PFSK-1 (cell line): ENCODE measurements around the gene TVP23A. TPM values are rescaled to one million over a fixed set of nuclear protein-coding genes. Genes with fewer than 3 reads are reported as not detected.

Experiments used
- FOXP2 ChIP-seq: optimal IDR thresholded peaks from 2 replicates; pipeline ENCODE3; 2011; ENCODE audit warnings: borderline replicate concordance, control low read depth, inconsistent platforms; ENCODE audit not compliant: insufficient read depth; ENCODE audit errors: extremely low read length, extremely low read depth
- POLR2AphosphoS5 ChIP-seq: IDR thresholded peaks from 2 replicates; pipeline ENCODE4 v1.6.1; 2012; ENCODE audit warnings: low read depth, mild to moderate bottlenecking, control low read depth, low read length, moderate library complexity
- SIN3A ChIP-seq: IDR thresholded peaks from 2 replicates; pipeline ENCODE4 v1.6.1; 2012; ENCODE audit warnings: mild to moderate bottlenecking, low read length, moderate library complexity, borderline replicate concordance; ENCODE audit not compliant: insufficient read depth
- TAF1 ChIP-seq: IDR thresholded peaks from 2 replicates; pipeline ENCODE4 v1.6.1; 2012; ENCODE audit warnings: low read length, control low read depth, borderline replicate concordance; ENCODE audit not compliant: insufficient read depth
- polyA plus RNA-seq: library from polyadenylated mRNA; unstranded; fragments of >200 nt; gene quantifications from one replicate; pipeline ENCODE4 v1.2.1, GENCODE V29; 2012; ENCODE audit warnings: low read depth, missing spikeins; ENCODE audit not compliant: insufficient read length
- TF ChIP-seq, protein P1 (sequence below), 2 experiments: IDR thresholded peaks; 2 replicates each; pipeline versions ENCODE4 v1.6.1 to v1.8.0; 2011 to 2012; ENCODE audit warnings: low read depth in 2 of 2, low read length in 2 of 2, control low read depth in 1 of 2, inconsistent platforms in 1 of 2, mild to moderate bottlenecking in 1 of 2, moderate library complexity in 1 of 2; ENCODE audit not compliant: insufficient read depth in 1 of 2

Gene TVP23A
- polyA plus RNA-seq, result 0.13 TPM

DNA sequence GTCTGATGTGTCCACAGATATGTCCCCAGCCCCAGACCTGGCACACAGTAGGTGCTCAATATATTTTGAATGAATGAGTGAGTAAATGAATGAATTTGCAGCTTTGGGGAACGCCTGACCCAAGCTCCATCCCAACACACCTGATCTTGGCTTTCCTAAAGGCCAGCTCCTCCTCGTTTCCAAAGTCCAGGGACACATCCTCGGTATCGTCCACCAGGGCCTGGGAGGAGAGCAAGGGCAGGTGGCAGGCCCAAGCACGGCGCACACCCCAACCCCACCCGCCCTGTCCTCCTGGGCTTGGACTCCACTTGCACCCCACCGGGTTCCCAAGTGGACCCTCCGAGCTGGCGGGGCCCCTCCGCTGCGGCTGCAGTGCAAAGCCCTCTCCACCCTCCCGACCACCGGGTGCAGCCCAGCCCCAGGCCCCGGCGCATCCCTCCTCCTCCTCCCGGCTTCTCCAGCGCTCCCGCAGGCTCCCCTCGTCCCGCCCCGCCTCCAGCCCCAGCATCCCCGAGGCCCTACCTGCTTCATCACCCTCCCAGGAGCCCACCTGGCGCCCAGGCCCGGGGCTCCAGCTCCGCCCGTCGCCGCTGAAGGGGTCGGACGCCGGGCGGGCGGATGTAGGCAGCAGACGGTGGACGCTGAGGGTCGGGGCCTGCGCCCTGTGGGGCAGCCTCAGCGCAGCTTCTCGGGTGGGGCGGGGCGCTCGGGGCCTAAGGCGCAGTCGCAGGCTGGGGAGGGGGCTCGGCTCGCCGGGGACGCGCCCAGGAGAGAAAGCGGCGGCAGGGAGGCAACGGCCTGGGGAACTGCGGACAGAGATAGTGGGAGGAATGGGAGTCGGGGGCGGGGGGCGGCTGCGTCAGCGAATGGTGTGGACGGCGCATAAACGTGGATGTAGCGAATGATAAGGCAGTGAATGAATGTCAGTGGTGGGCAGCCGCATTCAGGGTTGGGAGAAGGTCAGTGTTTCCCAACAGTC lies at the start of gene TVP23A:
TVP23A (minus strand) TSS at position 832 of the 979 bp plus-strand sequence; CDS start at position 531, 301 bp downstream.
- TF ChIP-seq POLR2AphosphoS5 (no peak), FOXP2 (no peak), SIN3A (no peak), TAF1 (no peak)
- TF ChIP-seq, protein P1, sequence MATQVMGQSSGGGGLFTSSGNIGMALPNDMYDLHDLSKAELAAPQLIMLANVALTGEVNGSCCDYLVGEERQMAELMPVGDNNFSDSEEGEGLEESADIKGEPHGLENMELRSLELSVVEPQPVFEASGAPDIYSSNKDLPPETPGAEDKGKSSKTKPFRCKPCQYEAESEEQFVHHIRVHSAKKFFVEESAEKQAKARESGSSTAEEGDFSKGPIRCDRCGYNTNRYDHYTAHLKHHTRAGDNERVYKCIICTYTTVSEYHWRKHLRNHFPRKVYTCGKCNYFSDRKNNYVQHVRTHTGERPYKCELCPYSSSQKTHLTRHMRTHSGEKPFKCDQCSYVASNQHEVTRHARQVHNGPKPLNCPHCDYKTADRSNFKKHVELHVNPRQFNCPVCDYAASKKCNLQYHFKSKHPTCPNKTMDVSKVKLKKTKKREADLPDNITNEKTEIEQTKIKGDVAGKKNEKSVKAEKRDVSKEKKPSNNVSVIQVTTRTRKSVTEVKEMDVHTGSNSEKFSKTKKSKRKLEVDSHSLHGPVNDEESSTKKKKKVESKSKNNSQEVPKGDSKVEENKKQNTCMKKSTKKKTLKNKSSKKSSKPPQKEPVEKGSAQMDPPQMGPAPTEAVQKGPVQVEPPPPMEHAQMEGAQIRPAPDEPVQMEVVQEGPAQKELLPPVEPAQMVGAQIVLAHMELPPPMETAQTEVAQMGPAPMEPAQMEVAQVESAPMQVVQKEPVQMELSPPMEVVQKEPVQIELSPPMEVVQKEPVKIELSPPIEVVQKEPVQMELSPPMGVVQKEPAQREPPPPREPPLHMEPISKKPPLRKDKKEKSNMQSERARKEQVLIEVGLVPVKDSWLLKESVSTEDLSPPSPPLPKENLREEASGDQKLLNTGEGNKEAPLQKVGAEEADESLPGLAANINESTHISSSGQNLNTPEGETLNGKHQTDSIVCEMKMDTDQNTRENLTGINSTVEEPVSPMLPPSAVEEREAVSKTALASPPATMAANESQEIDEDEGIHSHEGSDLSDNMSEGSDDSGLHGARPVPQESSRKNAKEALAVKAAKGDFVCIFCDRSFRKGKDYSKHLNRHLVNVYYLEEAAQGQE (IDR thresholded peaks at IDR 0.05; ENCODE audit: insufficient read depth in 1 of 2, low read depth in 2 of 2, low read length in 2 of 2), result no peak

DNA sequence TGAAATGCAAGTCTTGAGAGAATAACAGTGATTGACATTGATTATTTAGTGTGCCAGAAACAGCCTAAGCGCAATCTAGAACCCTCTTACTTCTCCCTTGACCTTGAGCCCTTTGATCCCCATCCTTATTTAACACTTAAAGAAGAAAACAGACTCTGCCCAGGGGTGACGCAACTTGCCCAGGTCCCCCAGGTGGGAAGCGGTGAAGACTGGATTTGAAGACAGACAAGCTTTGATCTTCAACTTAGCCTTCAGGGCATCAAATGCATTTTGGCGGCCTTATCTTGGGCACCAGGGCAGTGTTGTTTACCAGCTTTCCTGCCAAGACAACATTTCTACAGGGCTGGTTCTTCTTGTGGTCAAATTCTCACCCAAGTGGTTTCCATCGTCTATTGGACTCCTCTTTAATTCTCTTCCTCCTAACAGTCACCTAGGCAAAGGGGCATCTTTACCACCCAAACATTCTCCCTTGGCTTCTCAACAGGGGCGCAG lies 49.6 kb upstream of the TVP23A start:
- TF ChIP-seq POLR2AphosphoS5 (no peak), FOXP2 (no peak)
- TF ChIP-seq, protein P1 (IDR thresholded peaks at IDR 0.05; ENCODE audit: insufficient read depth in 1 of 2, low read depth in 2 of 2, low read length in 2 of 2), result no peak

GRCh38 chr16:10867199-10867598 lies 48.6 kb upstream of the TVP23A start:
- TF ChIP-seq FOXP2 (no peak), POLR2AphosphoS5 (no peak), SIN3A (no peak), TAF1 (no peak)
- TF ChIP-seq, protein P1 (IDR thresholded peaks at IDR 0.05; ENCODE audit: insufficient read depth in 1 of 2, low read depth in 2 of 2, low read length in 2 of 2), result no peak

DNA sequence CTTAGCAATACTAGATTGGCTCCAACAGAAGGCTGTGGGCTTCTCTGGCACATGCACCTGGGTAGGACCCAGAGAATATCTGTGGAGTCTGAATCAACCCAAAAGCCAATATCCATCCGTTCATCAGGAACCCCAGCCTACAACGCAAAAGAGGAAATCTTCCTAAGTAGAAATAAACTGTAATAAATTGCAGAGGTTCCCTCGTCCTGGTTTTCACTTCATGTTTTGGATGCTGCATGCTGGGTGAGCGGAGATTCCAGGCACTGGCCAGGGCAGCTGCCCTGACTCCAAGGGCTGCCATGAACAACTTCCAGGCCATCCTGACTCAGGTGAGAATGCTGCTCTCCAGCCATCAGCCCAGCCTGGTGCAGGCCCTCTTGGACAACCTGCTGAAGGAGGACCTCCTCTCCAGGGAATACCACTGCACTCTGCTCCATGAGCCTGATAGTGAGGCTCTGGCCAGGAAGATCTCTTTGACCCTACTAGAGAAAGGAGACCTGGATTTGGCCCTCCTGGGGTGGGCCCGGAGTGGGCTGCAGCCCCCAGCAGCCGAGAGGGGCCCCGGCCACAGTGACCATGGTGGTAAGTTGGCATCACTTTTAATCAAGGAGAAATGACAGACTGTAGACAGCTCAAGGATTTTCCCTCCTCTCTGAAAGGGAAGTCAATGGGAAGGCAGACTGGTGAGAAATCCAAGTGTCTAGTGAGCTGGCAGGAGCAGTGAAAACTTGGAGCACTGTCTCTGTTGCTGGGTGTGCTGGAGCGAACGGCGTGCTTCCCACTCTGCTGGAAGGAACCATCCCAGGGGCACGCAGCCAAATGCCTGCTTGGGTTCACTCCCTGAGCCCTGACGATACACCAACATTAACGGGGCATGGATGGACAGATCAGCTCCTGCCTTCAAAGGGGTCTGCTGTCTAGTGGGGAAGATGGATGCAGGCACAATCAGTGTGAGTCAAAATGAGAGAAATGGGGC lies 47.7 kb upstream of the TVP23A start:
- TF ChIP-seq SIN3A, result no peak

DNA sequence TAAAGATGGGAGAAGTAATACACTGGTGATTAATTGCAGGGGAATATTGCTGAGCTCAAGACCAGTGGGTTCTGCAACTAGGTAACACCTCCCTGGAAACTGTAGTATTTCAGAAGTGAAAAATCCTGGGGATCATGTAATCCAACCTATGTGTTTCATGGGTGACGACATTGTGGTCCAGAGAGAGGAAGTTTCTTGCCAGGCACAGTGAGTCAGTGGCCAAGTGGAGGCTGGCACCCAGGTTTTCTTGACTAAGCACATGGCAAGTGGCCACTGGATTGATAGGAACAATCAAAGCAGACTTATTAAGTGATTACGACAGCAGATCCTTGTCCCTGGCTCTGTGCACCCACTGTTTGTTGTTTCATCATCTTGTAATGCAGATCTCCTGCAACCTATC lies 43.8 kb upstream of the TVP23A start:
- no peak for TF ChIP-seq POLR2AphosphoS5
- TF ChIP-seq FOXP2, result no peak
- no peak for TF ChIP-seq SIN3A
